Activated T-helper 1 cell treated with Interleukin-2 at 50 U/mL for 16 hours (primary cell): ENCODE results near the gene TAF1C.
"Not testable (repeated sequence)": the region's sequence is repeated elsewhere in the genome, so short reads cannot be mapped to it uniquely, and the experiment has no call there.

Source experiments
- DNase-seq: peaks from one replicate; pipeline ENCODE4 v3.0.0-alpha.2; 2020; ENCODE audit warnings: low read depth

TAF1C gene

GRCh38 chr16:84186685-84187437, at the start of gene TAF1C:
TAF1C (minus strand) TSS chr16:84187057; CDS start chr16:84184988, 2,069 bp downstream.
- peak; percentile 84 for DNase-seq

GRCh38 chr16:84234321-84235241, 47.7 kb upstream of the TAF1C start:
- no peak for DNase-seq

GRCh38 chr16:84233748-84234147, 46.9 kb upstream of the TAF1C start:
- DNase-seq = no peak

- DNase-seq = no peak
These were observed 46.1 kb upstream of the TAF1C start for GRCh38 chr16:84232969-84233368.

GRCh38 chr16:84232060-84232459, 45.2 kb upstream of the TAF1C start:
- no peak for DNase-seq

GRCh38 chr16:84229471-84229870, 42.6 kb upstream of the TAF1C start:
- no peak for DNase-seq

- no peak for DNase-seq
These were observed 41.5 kb upstream of the TAF1C start for GRCh38 chr16:84228256-84228838.

- DNase-seq = no peak
These were observed 40.7 kb upstream of the TAF1C start for GRCh38 chr16:84227548-84227947.

GRCh38 chr16:84226026-84226425, 39.2 kb upstream of the TAF1C start:
- no peak for DNase-seq

- DNase-seq = no peak
These were observed 38.7 kb upstream of the TAF1C start for GRCh38 chr16:84225571-84225970.

- DNase-seq = no peak
These were observed 38.3 kb upstream of the TAF1C start for GRCh38 chr16:84225126-84225525.

GRCh38 chr16:84224554-84224953, 37.7 kb upstream of the TAF1C start:
- DNase-seq = no peak

GRCh38 chr16:84223456-84223855, 36.6 kb upstream of the TAF1C start:
- DNase-seq = no peak

- no peak for DNase-seq
These were observed 34.0 kb upstream of the TAF1C start for GRCh38 chr16:84220851-84221250.

- no peak for DNase-seq
These were observed 32.1 kb upstream of the TAF1C start for GRCh38 chr16:84218956-84219355.

GRCh38 chr16:84218176-84218823, 31.4 kb upstream of the TAF1C start:
- no peak for DNase-seq

- not testable (repeated sequence) for DNase-seq
These were observed 29.3 kb upstream of the TAF1C start for GRCh38 chr16:84216144-84216543.

- no peak for DNase-seq
These were observed 28.7 kb upstream of the TAF1C start for GRCh38 chr16:84215531-84215930.

GRCh38 chr16:84214451-84215066, 27.7 kb upstream of the TAF1C start:
- DNase-seq = no peak

- DNase-seq = no peak
These were observed 25.8 kb upstream of the TAF1C start for GRCh38 chr16:84212631-84213030.

GRCh38 chr16:84212154-84212553, 25.3 kb upstream of the TAF1C start:
- no peak for DNase-seq

- DNase-seq = no peak
These were observed 23.1 kb upstream of the TAF1C start for GRCh38 chr16:84209989-84210388.
